IPS-18c (cell line): ENCODE measurements around the gene LHX3.

Experiments
- H3K4me3 ChIP-seq: 2 replicates; pipeline ENCODE4 v1.7.0; 2013; ENCODE audit warnings: low read depth, mild to moderate bottlenecking, low read length, moderate library complexity; ENCODE audit not compliant: insufficient read depth
- H3K9me3 ChIP-seq: one replicate; pipeline ENCODE4 v1.6.1; 2013; ENCODE audit warnings: mild to moderate bottlenecking, low read length, moderate library complexity; ENCODE audit not compliant: control insufficient read depth, insufficient read depth

Gene LHX3

GRCh38 chr9:136232969-136233368 lies 28.0 kb upstream of the LHX3 start:
- Histone ChIP-seq H3K9me3 (no peaks in the 10 kb centered on the region), H3K4me3 (no peak overlapping the region)

DNA sequence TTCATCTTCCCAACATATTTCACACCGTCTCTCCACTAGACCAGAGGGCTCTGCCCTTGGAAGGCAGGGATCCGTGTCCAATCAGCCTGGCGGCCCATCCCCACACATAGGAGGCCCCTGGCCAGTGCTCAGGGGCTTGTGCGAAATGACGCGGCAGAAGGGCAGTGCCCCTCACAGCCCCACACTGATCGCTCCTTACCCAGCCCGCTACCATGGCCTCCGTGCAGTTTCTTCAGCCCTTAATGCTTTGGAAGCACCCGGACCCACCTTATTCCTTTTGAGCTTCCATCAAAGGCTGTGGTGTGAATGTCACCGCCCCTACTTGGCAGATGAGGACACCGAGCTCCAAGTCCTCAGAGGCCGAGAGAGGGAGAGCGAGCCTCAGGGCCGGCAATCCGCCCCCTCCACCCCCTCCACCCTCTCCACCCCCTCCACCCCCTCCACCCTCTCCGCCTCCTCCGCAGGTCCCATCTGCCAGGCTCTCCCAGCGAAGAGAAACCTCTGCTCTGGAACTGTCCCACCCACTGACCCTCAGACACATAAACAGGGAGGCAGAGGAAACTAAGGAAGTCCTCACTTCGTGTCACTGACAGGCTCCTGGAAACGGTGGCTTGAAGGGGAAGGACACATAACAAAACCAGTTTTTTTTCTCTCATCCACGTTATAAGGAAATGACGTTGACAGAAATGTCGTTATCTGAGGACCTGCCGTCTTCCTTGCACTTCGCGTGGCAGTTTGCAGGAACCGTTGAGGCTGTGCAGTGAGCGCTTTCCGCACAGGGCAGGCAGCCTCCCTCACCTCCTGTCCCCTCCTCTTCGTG lies 26.8 kb upstream of the LHX3 start:
- H3K9me3 ChIP-seq = no peaks in the 10 kb centered on the region
- H3K4me3 ChIP-seq = no peak overlapping the region

DNA sequence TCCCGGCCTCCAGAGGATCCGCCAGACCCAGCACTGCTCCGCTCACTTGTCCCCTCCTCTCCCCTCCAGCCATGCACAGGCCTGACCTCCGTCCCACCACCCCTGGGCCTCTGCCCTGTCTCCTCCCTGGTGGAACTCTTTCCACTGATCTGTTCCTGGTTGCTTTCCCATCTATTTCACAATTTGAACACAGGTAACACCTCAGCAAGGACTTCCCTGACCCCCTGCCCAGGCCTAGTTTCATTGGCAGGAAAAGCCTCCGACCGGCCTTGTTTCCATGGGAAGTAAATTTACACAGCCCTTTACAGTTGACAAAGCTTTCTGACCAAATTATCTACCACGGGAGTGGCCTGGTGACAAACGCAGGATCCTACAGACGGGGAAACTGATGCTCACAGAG lies 25.8 kb upstream of the LHX3 start:
- no peaks in the 10 kb centered on the region for H3K9me3 ChIP-seq

GRCh38 chr9:136230365-136230764 lies 25.4 kb upstream of the LHX3 start:
- Histone ChIP-seq H3K4me3 (no peak overlapping the region), H3K9me3 (no peaks in the 10 kb centered on the region)

More for the DNA sequence above, 25.8 kb upstream of the LHX3 start:
- H3K4me3 ChIP-seq = no peak overlapping the region

DNA sequence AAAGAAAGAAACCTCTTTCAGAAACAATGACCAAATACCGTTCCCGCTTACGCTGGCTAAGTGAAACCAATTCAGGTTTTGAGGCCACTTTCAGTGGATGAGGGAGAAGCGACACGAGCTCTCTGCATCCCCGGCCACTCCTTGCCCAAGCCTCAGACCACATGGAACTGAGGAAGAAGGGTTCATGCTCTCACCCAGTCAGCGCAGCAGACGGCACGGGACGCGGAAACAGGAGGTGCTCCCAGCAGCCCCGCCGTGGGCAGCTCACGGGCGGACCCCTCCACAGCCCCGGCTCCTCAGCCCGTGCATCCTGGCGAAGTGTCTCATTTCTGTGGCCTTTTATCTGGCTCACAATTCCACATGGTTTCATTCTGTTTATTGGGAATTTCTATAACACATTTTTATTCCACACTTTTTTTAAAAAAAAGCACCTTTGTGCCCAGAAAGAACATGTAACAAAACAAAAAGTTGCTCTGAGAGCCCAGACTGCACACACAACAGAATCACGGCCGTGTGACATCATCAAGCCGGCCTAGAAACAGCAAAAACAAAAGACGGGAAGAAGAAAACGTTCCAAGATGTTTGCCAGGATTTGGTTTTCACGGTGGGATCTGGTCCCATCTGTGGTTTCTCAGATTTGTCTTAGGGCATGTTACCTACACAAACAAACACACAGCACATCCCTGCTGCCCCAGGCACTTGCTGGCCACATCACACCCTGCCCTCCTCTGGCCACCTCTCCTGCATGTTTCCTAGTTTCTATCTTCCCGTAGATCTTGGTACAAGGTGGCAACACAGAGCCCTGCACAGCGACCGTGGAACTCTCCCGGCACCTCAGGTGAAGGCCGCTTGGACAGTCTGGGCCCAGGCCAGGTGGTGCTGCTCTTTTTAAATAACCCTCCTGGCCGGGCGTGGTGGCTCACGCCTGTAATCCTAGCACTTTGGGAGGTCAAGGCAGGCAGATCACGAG lies 24.5 kb upstream of the LHX3 start:
- H3K4me3 ChIP-seq = no peak overlapping the region
- H3K9me3 ChIP-seq = no peaks in the 10 kb centered on the region

GRCh38 chr9:136228107-136228875 lies 23.4 kb upstream of the LHX3 start:
- H3K9me3 ChIP-seq = no peaks in the 10 kb centered on the region
- no peak overlapping the region for H3K4me3 ChIP-seq

GRCh38 chr9:136226680-136227407 lies 21.9 kb upstream of the LHX3 start:
- H3K4me3 ChIP-seq = no peak overlapping the region
- no peaks in the 10 kb centered on the region for H3K9me3 ChIP-seq

DNA sequence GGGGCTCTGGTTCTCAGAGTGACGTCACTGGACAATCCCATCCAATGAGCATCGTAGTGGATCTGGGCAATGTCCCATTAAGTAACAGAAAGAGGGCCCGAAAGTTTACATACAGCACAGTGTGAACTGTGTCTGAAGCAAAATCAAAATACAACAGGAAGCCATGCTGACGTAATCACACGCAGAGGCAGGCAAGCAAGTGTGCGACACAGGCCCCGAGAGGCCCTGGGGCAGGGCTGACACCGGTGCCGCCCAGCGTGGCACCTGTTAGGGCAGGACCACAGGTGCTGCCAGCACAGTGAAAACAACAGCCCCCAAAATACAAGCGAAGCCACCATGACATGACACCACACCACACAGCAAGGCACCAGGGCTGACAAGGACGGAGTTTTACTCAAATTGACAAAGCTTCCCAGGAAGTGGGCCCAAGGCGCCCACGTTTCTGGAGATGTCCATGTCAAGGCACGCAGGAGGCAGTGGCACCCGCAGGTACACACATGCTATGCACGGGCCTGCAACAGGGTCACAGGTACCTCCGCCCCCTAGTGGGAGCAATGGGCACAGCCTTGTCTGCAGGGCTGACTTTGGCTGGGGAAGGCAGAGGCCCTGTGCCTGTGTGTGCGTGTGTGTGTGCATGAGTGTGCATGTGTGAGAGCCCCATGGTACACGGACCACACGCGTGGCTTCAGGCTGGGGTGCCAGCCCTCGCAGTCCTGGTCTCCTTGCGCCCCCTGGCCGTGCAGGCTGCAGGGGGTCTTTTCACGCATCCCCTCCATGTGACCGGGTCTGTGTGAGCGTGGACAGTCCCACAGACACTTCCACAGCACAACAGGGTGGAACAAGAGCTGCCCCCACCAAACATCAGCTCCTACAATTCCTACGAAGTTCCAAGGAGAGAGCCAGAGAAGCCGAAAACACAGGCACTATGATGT lies 21.1 kb upstream of the LHX3 start:
- H3K9me3 ChIP-seq = no peaks in the 10 kb centered on the region
- H3K4me3 ChIP-seq = no peak overlapping the region

- Histone ChIP-seq H3K4me3 (no peak overlapping the region), H3K9me3 (no peaks in the 10 kb centered on the region)
Measured at GRCh38 chr9:136225366-136225747, 20.4 kb upstream of the LHX3 start.

- no peaks in the 10 kb centered on the region for H3K9me3 ChIP-seq
- no peak overlapping the region for H3K4me3 ChIP-seq
Measured at GRCh38 chr9:136223871-136224640, 19.1 kb upstream of the LHX3 start.

- Histone ChIP-seq H3K4me3 (no peak overlapping the region), H3K9me3 (no peaks in the 10 kb centered on the region)
Measured at GRCh38 chr9:136222906-136223285, 18.0 kb upstream of the LHX3 start.

GRCh38 chr9:136222166-136222905 lies 17.4 kb upstream of the LHX3 start:
- no peak overlapping the region for H3K4me3 ChIP-seq
- no peaks in the 10 kb centered on the region for H3K9me3 ChIP-seq

DNA sequence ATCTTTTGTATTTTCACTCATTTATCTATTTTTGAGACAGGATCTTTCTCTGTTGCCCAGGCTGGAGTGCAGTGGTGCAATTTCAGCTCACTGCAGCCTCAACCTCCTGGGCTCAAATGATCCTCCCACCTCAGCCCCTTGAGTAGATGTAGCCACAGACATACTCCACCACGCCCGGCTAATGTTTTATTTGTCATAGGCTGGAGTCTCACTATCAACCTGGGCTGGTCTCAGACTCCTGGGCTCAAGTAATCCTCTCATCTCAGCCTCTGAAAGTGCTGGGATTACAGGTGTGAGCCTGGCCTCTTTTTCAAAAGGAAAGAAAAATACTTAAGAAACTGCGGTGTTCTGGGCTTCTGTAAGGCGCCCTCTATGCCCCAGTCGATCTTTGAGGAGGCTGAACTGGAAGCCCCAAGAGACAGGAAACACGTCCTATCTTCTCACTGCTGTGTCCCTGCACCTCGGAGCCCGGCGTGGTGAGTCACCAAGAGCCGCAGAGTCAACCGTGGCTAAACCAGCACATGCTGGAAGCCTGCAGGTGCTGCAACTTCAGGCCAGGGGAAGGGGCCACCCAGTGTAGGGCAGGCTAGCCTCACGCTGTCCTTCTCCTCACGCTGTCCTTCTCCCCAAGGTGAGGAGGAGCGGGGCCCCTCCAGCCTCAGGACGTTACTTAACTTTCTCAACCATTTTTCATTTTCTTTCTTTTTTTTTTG lies 15.2 kb upstream of the LHX3 start:
- H3K4me3 ChIP-seq = no peak overlapping the region
- H3K9me3 ChIP-seq = no peaks in the 10 kb centered on the region

DNA sequence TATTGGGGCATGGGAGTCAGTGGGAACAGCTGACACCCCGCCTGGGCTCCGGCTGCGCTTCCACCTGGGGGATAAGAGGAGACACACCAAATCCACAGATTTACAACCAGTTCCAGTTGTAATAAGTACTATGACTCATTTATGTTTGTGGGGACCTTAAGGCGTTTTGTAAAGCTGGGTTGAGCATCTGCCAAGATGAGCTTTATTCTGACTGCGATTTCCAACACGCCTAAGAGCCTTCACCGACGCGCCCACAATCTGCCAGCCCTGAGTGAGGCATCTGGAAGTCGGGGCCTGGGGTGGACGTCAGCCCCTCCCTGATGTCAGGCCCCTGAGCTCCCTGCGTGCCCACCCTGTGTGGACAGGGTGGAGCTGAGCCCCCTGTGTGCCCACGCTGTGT lies 14.3 kb upstream of the LHX3 start:
- Histone ChIP-seq H3K4me3 (no peak overlapping the region), H3K9me3 (no peaks in the 10 kb centered on the region)
